ENCODE measurements around the gene FAM174B.

FAM174B gene

DNA sequence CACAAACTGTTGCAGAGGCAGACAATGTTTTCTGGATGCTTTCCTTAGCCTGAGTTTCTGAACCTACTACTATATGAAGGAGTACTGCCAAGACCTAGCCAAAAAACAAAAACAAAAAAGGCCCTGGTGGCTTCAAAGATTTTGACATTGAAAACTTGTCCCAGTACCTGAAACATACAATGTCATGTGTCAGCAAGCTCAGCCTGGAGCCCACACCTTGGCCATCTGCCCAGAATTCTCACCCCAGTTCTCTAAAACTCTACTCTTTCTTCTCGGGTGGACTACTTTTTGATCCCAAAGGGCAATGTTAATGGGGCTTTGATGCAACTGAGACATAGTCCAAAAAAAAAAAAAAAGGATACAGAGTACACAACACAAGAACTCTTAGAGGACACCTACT is 81.4 kb downstream of the FAM174B start:
- H3K4me3 ChIP-seq (replicated peaks; ENCODE audit: insufficient read depth, low read length): no peak overlapping the region
- H3K27me3 ChIP-seq (ENCODE audit: insufficient read depth, poor library complexity, severe bottlenecking): peaks cover 2% of the 10 kb centered on the region
- no peak for DNase-seq (ENCODE audit: low read depth in 1 of 2, low spot score in 1 of 2)
- no peak overlapping the region for H3K27ac ChIP-seq (replicated peaks)
- TF ChIP-seq, protein P1, sequence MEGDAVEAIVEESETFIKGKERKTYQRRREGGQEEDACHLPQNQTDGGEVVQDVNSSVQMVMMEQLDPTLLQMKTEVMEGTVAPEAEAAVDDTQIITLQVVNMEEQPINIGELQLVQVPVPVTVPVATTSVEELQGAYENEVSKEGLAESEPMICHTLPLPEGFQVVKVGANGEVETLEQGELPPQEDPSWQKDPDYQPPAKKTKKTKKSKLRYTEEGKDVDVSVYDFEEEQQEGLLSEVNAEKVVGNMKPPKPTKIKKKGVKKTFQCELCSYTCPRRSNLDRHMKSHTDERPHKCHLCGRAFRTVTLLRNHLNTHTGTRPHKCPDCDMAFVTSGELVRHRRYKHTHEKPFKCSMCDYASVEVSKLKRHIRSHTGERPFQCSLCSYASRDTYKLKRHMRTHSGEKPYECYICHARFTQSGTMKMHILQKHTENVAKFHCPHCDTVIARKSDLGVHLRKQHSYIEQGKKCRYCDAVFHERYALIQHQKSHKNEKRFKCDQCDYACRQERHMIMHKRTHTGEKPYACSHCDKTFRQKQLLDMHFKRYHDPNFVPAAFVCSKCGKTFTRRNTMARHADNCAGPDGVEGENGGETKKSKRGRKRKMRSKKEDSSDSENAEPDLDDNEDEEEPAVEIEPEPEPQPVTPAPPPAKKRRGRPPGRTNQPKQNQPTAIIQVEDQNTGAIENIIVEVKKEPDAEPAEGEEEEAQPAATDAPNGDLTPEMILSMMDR (IDR thresholded peaks at IDR 0.05; ENCODE audit: insufficient read depth, low read length): no peak
- no peak for TF ChIP-seq SPI1 (IDR thresholded peaks at IDR 0.05; ENCODE audit: borderline replicate concordance, low read depth)
- TF ChIP-seq POLR2AphosphoS5 (IDR thresholded peaks at IDR 0.05; ENCODE audit: low read depth): no peak
- TF ChIP-seq, protein P2, sequence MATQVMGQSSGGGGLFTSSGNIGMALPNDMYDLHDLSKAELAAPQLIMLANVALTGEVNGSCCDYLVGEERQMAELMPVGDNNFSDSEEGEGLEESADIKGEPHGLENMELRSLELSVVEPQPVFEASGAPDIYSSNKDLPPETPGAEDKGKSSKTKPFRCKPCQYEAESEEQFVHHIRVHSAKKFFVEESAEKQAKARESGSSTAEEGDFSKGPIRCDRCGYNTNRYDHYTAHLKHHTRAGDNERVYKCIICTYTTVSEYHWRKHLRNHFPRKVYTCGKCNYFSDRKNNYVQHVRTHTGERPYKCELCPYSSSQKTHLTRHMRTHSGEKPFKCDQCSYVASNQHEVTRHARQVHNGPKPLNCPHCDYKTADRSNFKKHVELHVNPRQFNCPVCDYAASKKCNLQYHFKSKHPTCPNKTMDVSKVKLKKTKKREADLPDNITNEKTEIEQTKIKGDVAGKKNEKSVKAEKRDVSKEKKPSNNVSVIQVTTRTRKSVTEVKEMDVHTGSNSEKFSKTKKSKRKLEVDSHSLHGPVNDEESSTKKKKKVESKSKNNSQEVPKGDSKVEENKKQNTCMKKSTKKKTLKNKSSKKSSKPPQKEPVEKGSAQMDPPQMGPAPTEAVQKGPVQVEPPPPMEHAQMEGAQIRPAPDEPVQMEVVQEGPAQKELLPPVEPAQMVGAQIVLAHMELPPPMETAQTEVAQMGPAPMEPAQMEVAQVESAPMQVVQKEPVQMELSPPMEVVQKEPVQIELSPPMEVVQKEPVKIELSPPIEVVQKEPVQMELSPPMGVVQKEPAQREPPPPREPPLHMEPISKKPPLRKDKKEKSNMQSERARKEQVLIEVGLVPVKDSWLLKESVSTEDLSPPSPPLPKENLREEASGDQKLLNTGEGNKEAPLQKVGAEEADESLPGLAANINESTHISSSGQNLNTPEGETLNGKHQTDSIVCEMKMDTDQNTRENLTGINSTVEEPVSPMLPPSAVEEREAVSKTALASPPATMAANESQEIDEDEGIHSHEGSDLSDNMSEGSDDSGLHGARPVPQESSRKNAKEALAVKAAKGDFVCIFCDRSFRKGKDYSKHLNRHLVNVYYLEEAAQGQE (IDR thresholded peaks at IDR 0.05; ENCODE audit: insufficient replicate concordance, low read depth): no peak

DNA sequence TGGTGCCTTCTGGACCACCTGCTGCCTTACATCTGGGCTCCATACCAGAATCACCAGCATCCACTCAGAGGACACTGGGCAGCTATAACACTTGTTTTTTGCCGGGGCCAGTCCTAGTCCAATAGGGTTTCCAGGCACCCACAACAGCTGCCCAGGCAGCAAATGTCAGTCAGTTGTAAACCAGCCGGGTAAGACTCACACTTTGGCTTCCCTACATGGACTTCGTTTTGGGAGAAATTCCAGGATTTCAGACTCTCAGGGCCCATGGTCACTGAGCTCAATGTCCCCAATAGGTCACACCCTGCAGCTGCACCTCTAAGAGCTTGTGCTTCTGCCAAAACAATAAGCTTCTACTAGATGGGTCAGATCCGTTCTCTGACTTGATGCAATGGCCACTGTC is 83.8 kb downstream of the FAM174B start:
- TF ChIP-seq GABPA (IDR thresholded peaks at IDR 0.05; ENCODE audit: low read depth): no peak
- H3K27ac ChIP-seq (replicated peaks): no peak overlapping the region
- no peaks in the 10 kb centered on the region for H3K27me3 ChIP-seq (ENCODE audit: insufficient read depth, poor library complexity, severe bottlenecking)
- DNase-seq (ENCODE audit: low read depth in 1 of 2, low spot score in 1 of 2): no peak
- no peak overlapping the region for H3K4me3 ChIP-seq (replicated peaks; ENCODE audit: insufficient read depth, low read length)

DNA sequence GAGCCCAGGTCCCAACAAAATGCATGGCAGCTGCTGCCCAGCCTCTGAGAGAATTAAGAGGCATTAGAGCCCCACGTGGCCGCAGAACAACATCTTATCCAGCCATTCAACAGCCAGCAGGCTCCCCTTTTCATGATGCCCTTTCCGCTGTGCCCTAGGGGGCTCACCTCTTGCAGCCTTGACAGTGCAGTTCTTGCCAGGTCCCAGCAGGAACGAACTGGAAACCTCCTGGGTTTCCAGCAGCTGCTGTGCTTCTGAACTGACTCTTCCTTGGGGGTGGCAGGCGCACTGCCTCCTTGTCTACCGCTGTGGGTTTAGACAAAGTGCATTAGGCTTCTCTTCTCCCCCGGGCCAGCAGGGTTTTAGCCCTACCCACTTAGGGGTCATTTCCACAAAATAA is 85.2 kb downstream of the FAM174B start:
- Histone ChIP-seq H3K4me3 (replicated peaks; ENCODE audit: insufficient read depth, low read length) (no peak overlapping the region), H3K27ac (replicated peaks) (no peak overlapping the region), H3K27me3 (ENCODE audit: insufficient read depth, poor library complexity, severe bottlenecking) (no peaks in the 10 kb centered on the region)
- DNase-seq (ENCODE audit: low read depth in 1 of 2, low spot score in 1 of 2): no peak
- TF ChIP-seq SPI1 (IDR thresholded peaks at IDR 0.05; ENCODE audit: borderline replicate concordance, low read depth) (no peak), POLR2AphosphoS5 (IDR thresholded peaks at IDR 0.05; ENCODE audit: low read depth) (no peak)

DNA sequence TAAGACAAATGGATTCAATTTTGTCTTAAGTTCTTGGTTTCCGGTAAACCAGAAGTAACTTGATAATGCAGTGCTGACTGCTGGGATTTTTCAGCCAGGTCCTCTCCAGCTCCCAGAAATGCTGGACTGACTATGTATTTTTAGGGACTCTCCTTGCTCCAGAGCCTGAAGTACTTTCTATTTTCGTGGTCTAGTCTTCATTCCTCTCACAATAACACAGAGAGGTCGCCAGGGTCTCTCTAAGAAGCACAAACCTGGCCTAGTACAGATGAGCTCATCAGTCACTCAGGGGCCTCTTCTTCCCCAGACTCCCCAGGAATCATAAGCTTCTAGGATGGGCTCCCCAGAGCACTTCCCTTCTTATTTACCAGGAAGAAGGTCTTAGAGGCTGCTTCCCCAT is 85.8 kb downstream of the FAM174B start:
- DNase-seq (ENCODE audit: low read depth in 1 of 2, low spot score in 1 of 2): no peak
- TF ChIP-seq, protein P2 (IDR thresholded peaks at IDR 0.05; ENCODE audit: insufficient replicate concordance, low read depth): no peak
- no peak for TF ChIP-seq POLR2AphosphoS5 (IDR thresholded peaks at IDR 0.05; ENCODE audit: low read depth)
- TF ChIP-seq GABPA (IDR thresholded peaks at IDR 0.05; ENCODE audit: low read depth): no peak
- TF ChIP-seq, protein P1 (IDR thresholded peaks at IDR 0.05; ENCODE audit: insufficient read depth, low read length): no peak
- no peak for TF ChIP-seq SPI1 (IDR thresholded peaks at IDR 0.05; ENCODE audit: borderline replicate concordance, low read depth)

More for the DNA sequence above, 85.8 kb downstream of the FAM174B start:
- Histone ChIP-seq H3K27me3 (ENCODE audit: insufficient read depth, poor library complexity, severe bottlenecking) (no peaks in the 10 kb centered on the region), H3K4me3 (replicated peaks; ENCODE audit: insufficient read depth, low read length) (no peak overlapping the region), H3K27ac (replicated peaks) (no peak overlapping the region)

Measured in HL-60 (cell line).